Measurements from ENCODE around the gene CARHSP1.

DNA sequence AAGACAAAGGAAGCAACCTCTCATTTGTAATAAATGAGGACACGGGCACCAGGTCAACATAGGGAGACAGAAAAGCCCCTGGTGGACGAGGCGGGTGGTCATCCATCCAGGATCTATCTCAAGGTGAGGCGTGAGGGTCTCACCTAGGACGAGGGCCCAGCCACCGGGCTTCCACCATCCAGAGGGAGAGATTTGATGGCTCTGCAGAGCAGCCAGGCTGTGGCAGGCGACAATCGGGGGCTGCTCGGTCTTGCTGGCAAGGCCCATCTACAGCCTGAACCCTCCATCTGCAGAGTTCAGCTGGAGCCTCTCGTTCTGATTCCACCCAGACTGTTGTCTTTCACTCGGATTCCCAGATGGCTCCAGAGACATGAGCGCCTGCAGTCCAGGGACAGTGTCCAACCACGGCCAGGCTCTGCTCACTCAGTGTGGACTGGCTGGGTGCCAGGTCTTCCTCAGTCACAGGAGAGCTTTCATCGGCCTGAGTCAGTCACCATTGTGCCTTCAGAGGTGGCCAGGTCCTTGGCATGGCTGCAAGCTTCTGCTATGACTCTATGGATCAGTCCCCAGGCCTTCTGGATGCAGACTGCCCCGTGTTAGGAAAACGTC is 19.2 kb upstream of the CARHSP1 start:
- TF ChIP-seq, protein P1, sequence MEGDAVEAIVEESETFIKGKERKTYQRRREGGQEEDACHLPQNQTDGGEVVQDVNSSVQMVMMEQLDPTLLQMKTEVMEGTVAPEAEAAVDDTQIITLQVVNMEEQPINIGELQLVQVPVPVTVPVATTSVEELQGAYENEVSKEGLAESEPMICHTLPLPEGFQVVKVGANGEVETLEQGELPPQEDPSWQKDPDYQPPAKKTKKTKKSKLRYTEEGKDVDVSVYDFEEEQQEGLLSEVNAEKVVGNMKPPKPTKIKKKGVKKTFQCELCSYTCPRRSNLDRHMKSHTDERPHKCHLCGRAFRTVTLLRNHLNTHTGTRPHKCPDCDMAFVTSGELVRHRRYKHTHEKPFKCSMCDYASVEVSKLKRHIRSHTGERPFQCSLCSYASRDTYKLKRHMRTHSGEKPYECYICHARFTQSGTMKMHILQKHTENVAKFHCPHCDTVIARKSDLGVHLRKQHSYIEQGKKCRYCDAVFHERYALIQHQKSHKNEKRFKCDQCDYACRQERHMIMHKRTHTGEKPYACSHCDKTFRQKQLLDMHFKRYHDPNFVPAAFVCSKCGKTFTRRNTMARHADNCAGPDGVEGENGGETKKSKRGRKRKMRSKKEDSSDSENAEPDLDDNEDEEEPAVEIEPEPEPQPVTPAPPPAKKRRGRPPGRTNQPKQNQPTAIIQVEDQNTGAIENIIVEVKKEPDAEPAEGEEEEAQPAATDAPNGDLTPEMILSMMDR (IDR thresholded peaks at IDR 0.05): no peak
- peak in 1 of 2 donors; percentile 48 for TF ChIP-seq POLR2A (IDR thresholded peaks at IDR 0.05)
